Lower lobe of right lung (tissue), 2 donors: ENCODE results near the gene SUSD4. TPM values are rescaled to one million over a fixed set of nuclear protein-coding genes. Genes with fewer than 3 reads are reported as not detected.

Experiments
- ATAC-seq, 2 donors: fragments of 200-7000 bp; cut with Tn5 transposase; one replicate each; pipeline ENCODE4 v1.9.1; 2020 to 2022; ENCODE audit warnings: mild to moderate bottlenecking in 2 of 2, moderate library complexity in 2 of 2
- DNase-seq: peaks from one replicate; pipeline ENCODE4 v3.0.0-alpha.2; 2020
- H3K27ac ChIP-seq: fragments of 200-600 bp; one replicate; pipeline ENCODE4 v1.8.0; 2022
- H3K27me3 ChIP-seq: fragments of 200-600 bp; one replicate; pipeline ENCODE4 v1.8.0; 2022; ENCODE audit warnings: low read depth
- H3K36me3 ChIP-seq: fragments of 200-600 bp; one replicate; pipeline ENCODE4 v1.8.0; 2022; ENCODE audit warnings: mild to moderate bottlenecking
- H3K4me1 ChIP-seq: fragments of 200-600 bp; one replicate; pipeline ENCODE4 v1.8.0; 2022
- H3K4me3 ChIP-seq: fragments of 200-600 bp; one replicate; pipeline ENCODE4 v1.8.0; 2022; ENCODE audit warnings: mild to moderate bottlenecking
- H3K9me3 ChIP-seq: fragments of 200-600 bp; one replicate; pipeline ENCODE4 v1.8.0; 2022
- CTCF ChIP-seq: fragments of 200-600 bp; IDR thresholded peaks from one replicate; pipeline ENCODE4 v1.8.0; 2022; ENCODE audit warnings: antibody characterized with exemption, mild to moderate bottlenecking
- intact Hi-C: fragments of 100-400 bp; cut with DNase I; formaldehyde crosslinking; loops from one replicate; pipeline ENCODE4 v1.11.0; 2022
- total RNA-seq: library from RNA; stranded (reverse); fragmentation: NEBNext Ultra II Directional; extraction: Animal tissue kit (Norgen Biotek cat#: 25700); gene quantifications from one replicate; pipeline ENCODE4 v1.2.1, GENCODE V29; 2021
- donor health status: DM: no; HTN: yes; CAD: no; lungs with severe emphysema.

The SUSD4 gene
- total RNA-seq, 1 donor from 2014 or later, result 3.7 TPM

GRCh38 chr1:223233410-223234169 is 130.4 kb downstream of the SUSD4 start:
- H3K27me3 ChIP-seq, result no peaks in the 10 kb centered on the region
- DNase-seq (no peak), ATAC-seq (peak; percentile 53 to 66)
- H3K4me1 ChIP-seq, result peaks cover 8% of the 10 kb centered on the region
- intact Hi-C loops, result no loop called here
- no peak overlapping the region for H3K4me3 ChIP-seq
- no peaks in the 10 kb centered on the region for H3K36me3 ChIP-seq
- no peak for TF ChIP-seq CTCF
- peak overlapping the region; percentile 11 for H3K27ac ChIP-seq
- peaks cover 6% of the 10 kb centered on the region for H3K9me3 ChIP-seq

- no peak for TF ChIP-seq CTCF
- ATAC-seq, result no peak
- DNase-seq, result no peak
Measured at GRCh38 chr1:223233019-223233409, 131.0 kb downstream of the SUSD4 start.

GRCh38 chr1:223231581-223231980 is 132.4 kb downstream of the SUSD4 start:
- Histone ChIP-seq H3K4me3 (no peak overlapping the region), H3K4me1 (peaks cover 8% of the 10 kb centered on the region), H3K36me3 (no peaks in the 10 kb centered on the region), H3K27ac (no peak overlapping the region), H3K27me3 (no peaks in the 10 kb centered on the region), H3K9me3 (peaks cover 6% of the 10 kb centered on the region)
- no peak for TF ChIP-seq CTCF
- DNase-seq (no peak), ATAC-seq (no peak)
- intact Hi-C loops, result no loop called here

More at GRCh38 chr1:223233019-223233409, 131.0 kb downstream of the SUSD4 start:
- intact Hi-C loops, result no loop called here
- Histone ChIP-seq H3K27ac (no peak overlapping the region), H3K9me3 (peaks cover 6% of the 10 kb centered on the region), H3K4me1 (peaks cover 8% of the 10 kb centered on the region), H3K4me3 (no peak overlapping the region), H3K36me3 (no peaks in the 10 kb centered on the region), H3K27me3 (no peaks in the 10 kb centered on the region)

GRCh38 chr1:223231011-223231572 is 132.9 kb downstream of the SUSD4 start:
- peaks cover 5% of the 10 kb centered on the region for H3K9me3 ChIP-seq
- no peaks in the 10 kb centered on the region for H3K27me3 ChIP-seq
- no peak for TF ChIP-seq CTCF
- H3K36me3 ChIP-seq, result no peaks in the 10 kb centered on the region
- H3K27ac ChIP-seq, result no peak overlapping the region
- peaks cover 8% of the 10 kb centered on the region for H3K4me1 ChIP-seq
- DNase-seq (no peak), ATAC-seq (no peak)
- no peak overlapping the region for H3K4me3 ChIP-seq
- intact Hi-C loops, result no loop called here

- no peaks in the 10 kb centered on the region for H3K36me3 ChIP-seq
- peaks cover 8% of the 10 kb centered on the region for H3K4me1 ChIP-seq
- no peak overlapping the region for H3K27ac ChIP-seq
- intact Hi-C loops, result no loop called here
- peak in 1 of 2 donors; percentile 32 for ATAC-seq
- H3K4me3 ChIP-seq, result no peak overlapping the region
- no peak for DNase-seq
- H3K27me3 ChIP-seq, result no peaks in the 10 kb centered on the region
- no peak for TF ChIP-seq CTCF
- H3K9me3 ChIP-seq, result no peaks in the 10 kb centered on the region
Measured at GRCh38 chr1:223230161-223230881, 133.7 kb downstream of the SUSD4 start.
